A673 (cell line): ENCODE results near the gene ZNF488. TPM values are rescaled to one million over a fixed set of nuclear protein-coding genes. Genes with fewer than 3 reads are reported as not detected.

ENCODE experiments used
- BruUV-seq: library from RNA; stranded (reverse); fragments of 400-500 nt; replicated peaks from 2 replicates; lab custom pipeline; 2021; lab: Mats Ljungman, UMichigan
- CTCF ChIA-PET: fragments of 300-600 bp; sonication (Branson Sonifier 250); formaldehyde crosslinking; loops from one replicate; lab custom pipeline; 2022; ENCODE audit warnings: antibody characterized with exemption; lab: Charles Lee
- POLR2A ChIA-PET: fragments of 300-600 bp; sonication (Branson Sonifier 250); formaldehyde crosslinking; loops from one replicate; lab custom pipeline; 2022; ENCODE audit warnings: antibody characterized with exemption; ENCODE audit not compliant: low non-redundant PET; lab: Charles Lee
- DNase-seq: peaks from one replicate; pipeline ENCODE4 v3.0.0-alpha.2; 2015; ENCODE audit warnings: low spot score
- H3K27ac ChIP-seq: fragments of 200-600 bp; sonication (generic); 2 replicates; pipeline ENCODE4 v1.5.1; 2016; ENCODE audit warnings: mixed run types, low read depth, mild to moderate bottlenecking, mixed read lengths, antibody characterized with exemption, low read length; ENCODE audit not compliant: poor library complexity, severe bottlenecking
- H3K27me3 ChIP-seq: fragments of 200-600 bp; sonication (generic); replicated peaks from 2 replicates; pipeline ENCODE4 v1.6.1; 2017; ENCODE audit warnings: mixed run types, low read depth, mild to moderate bottlenecking, mixed read lengths, antibody characterized with exemption, low read length; ENCODE audit not compliant: insufficient read depth, poor library complexity
- H3K36me3 ChIP-seq: fragments of 200-600 bp; sonication (generic); 2 replicates; pipeline ENCODE4 v1.6.1; 2016; ENCODE audit warnings: mixed run types, mild to moderate bottlenecking, mixed read lengths, antibody characterized with exemption, low read length; ENCODE audit not compliant: insufficient read depth, poor library complexity, severe bottlenecking
- H3K4me1 ChIP-seq: fragments of 200-600 bp; sonication (generic); 2 replicates; pipeline ENCODE4 v1.6.1; 2017; ENCODE audit warnings: mixed run types, mild to moderate bottlenecking, mixed read lengths, antibody characterized with exemption, low read length; ENCODE audit not compliant: insufficient read depth, poor library complexity, severe bottlenecking
- H3K4me3 ChIP-seq: fragments of 200-600 bp; sonication (generic); 2 replicates; pipeline ENCODE4 v1.5.1; 2016; ENCODE audit warnings: low read depth, mixed run types, mild to moderate bottlenecking, mixed read lengths, low read length; ENCODE audit not compliant: poor library complexity, severe bottlenecking
- H3K9me3 ChIP-seq: fragments of 200-600 bp; sonication (generic); 2 replicates; pipeline ENCODE4 v1.6.1; 2016; ENCODE audit warnings: mixed run types, low read depth, mild to moderate bottlenecking, mixed read lengths, antibody characterized with exemption, low read length; ENCODE audit not compliant: poor library complexity, severe bottlenecking
- EZH2 ChIP-seq: fragments of 200-600 bp; sonication (generic); IDR thresholded peaks from 2 replicates; pipeline ENCODE4 v1.6.1; 2017; ENCODE audit warnings: borderline replicate concordance, low read depth, mild to moderate bottlenecking, mixed read lengths, antibody characterized with exemption, low read length; ENCODE audit not compliant: poor library complexity, severe bottlenecking
- intact Hi-C: fragments of 100-400 bp; cut with micrococcal nuclease; formaldehyde crosslinking; loops from one replicate; pipeline ENCODE4 v1.10.0; 2022; ENCODE audit not compliant: unreplicated experiment
- total RNA-seq: library from RNA; stranded (reverse); gene quantifications from 2 replicates; pipeline ENCODE4 v1.2.3, GENCODE V29; 2021
- TF ChIP-seq, protein P1 (sequence below): fragments of 300-800, 200-600 bp; sonication (generic); conservative IDR thresholded peaks from 2 replicates; pipeline ENCODE4 v1.5.1; 2017; ENCODE audit warnings: low read depth, mild to moderate bottlenecking, antibody characterized with exemption, low read length, moderate library complexity, mixed read lengths

The ZNF488 gene
- total RNA-seq, 1 experiment from 2014 or later: 0.09 TPM

DNA sequence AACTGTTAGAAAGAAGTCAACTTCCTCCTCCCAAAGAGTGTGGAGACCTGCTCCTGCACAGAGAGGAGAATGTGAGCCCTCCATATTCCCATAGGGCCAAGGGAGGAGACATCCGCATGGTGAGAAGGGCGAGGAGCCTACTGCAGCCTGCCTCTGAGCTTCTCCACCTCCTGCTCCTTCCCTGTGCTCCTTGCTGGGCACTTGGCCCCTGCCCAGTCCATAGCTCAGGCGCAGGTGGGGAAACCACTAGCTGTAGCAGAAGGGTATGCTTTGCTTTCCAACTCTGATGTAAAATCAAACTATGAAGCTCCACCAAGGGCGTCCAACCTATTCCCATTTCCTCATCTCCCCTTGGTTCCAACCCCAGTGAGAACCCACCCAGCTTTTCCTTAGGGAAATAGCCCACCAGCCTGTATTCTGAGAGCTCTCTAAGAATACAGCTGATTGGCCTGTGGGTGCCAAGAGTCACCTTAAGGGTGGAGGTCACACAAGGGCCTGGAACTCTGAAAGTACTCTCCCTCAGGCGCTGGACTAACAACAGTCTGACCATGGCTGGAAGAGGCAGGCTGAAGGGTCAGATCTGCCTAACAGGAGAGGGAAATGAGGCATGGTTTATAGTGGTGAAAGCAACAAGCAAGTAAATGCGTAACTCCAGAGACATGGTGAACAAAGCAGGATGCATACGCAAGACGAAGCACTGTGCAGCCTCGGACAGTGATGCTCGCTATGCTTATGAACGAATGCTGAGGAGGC lies 13.9 kb downstream of the ZNF488 start:
- peaks cover 2% of the 10 kb centered on the region for H3K27me3 ChIP-seq
- H3K4me1 ChIP-seq: no peaks in the 10 kb centered on the region
- no peak overlapping the region for H3K27ac ChIP-seq
- ChIA-PET POLR2A (no interaction called here), CTCF (no interaction called here)
- no peaks in the 10 kb centered on the region for H3K9me3 ChIP-seq
- no peak for TF ChIP-seq EZH2
- TF ChIP-seq, protein P1, sequence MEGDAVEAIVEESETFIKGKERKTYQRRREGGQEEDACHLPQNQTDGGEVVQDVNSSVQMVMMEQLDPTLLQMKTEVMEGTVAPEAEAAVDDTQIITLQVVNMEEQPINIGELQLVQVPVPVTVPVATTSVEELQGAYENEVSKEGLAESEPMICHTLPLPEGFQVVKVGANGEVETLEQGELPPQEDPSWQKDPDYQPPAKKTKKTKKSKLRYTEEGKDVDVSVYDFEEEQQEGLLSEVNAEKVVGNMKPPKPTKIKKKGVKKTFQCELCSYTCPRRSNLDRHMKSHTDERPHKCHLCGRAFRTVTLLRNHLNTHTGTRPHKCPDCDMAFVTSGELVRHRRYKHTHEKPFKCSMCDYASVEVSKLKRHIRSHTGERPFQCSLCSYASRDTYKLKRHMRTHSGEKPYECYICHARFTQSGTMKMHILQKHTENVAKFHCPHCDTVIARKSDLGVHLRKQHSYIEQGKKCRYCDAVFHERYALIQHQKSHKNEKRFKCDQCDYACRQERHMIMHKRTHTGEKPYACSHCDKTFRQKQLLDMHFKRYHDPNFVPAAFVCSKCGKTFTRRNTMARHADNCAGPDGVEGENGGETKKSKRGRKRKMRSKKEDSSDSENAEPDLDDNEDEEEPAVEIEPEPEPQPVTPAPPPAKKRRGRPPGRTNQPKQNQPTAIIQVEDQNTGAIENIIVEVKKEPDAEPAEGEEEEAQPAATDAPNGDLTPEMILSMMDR: no peak
- no peak for DNase-seq
- intact Hi-C loops: loop anchor here (10.0 kb wide), 1 partner anchor 55 kb away; no protein-coding TSS in a partner anchor
- no TSS peak for BruUV-seq
- H3K36me3 ChIP-seq: no peaks in the 10 kb centered on the region
- H3K4me3 ChIP-seq: no peak overlapping the region

DNA sequence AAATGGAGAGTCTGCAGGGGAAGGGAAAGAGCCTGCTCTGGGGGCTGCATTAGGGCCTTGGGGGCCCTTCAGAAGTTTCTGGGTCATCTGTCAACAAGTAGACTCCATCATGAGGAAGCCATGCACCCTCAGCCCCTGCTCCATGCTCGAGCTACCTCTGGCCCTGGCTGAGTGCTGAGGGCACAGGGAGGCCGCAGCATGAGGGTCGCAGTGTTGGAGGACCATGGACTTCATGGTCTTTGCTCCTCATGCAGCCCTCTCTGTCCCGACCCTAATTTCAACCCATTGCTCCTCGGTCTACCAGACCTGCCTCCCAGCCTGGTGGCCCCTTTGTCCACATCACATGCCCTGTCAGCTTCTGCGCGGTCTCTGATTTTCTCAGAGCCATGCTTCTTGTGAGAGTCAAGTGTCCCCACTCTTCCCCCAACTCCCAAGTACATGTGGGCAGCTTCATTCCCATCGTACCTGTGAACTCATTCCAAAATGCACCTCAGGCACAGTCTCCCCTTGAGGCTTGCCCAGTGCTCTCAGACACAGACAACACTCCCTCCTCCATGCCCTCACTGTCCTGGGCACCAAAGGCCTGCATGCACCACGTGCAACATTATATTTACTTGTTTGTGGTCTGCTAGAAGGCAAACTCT lies 14.7 kb downstream of the ZNF488 start:
- no peaks in the 10 kb centered on the region for H3K4me1 ChIP-seq
- intact Hi-C loops: no loop called here

DNA sequence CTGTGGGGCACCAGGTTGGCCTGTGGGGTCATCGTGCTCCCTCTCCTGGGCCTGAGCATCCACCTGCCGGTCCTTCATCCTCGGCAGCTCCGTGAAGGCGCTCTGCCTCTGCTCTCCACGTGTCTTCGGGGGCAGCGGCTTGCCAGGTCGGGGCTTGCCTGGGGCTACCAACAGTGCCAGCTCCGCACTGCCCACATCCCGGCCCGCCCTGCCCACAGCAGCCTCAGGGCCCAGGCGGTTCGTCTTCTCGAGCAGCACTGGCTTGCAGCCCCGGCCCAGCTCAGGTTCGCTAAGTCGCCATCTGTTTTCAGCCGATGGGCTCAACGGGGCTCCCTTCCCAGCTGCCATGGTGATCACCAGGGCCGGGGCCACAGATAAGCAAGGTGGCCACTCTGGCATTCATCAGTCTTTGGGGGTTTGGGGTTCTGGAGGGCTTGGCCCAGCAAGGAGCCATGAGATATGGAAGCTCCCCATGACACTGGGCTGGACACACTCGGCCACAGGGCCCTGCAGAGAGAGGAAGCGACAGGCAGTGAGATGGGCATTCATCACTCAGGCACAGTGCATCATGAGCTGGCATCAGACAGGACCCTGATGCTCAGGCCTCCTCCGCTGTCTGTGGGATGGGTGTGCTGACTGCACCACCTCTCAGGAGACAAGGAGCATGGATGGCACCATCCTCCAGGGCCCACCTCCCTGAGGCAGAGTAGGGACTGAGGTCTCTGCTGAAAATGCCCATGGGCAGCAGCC lies 15.5 kb downstream of the ZNF488 start:
- TF ChIP-seq, protein P1: no peak
- no peak for TF ChIP-seq EZH2
- no peak for DNase-seq
- H3K27me3 ChIP-seq: no peaks in the 10 kb centered on the region
- no peaks in the 10 kb centered on the region for H3K4me1 ChIP-seq
- intact Hi-C loops: no loop called here
- no TSS peak for BruUV-seq
- H3K27ac ChIP-seq: no peak overlapping the region
- CTCF ChIA-PET: no interaction called here
- no peaks in the 10 kb centered on the region for H3K36me3 ChIP-seq
- POLR2A ChIA-PET: no interaction called here
- H3K9me3 ChIP-seq: no peaks in the 10 kb centered on the region
- H3K4me3 ChIP-seq: no peak overlapping the region

More for the DNA sequence above, 14.7 kb downstream of the ZNF488 start:
- no peaks in the 10 kb centered on the region for H3K27me3 ChIP-seq
- H3K36me3 ChIP-seq: no peaks in the 10 kb centered on the region
- POLR2A ChIA-PET: no interaction called here
- no peak overlapping the region for H3K4me3 ChIP-seq
- no peaks in the 10 kb centered on the region for H3K9me3 ChIP-seq
- CTCF ChIA-PET: no interaction called here
- DNase-seq: no peak
- no peak for TF ChIP-seq EZH2
- TF ChIP-seq, protein P1: no peak
- no peak overlapping the region for H3K27ac ChIP-seq
- BruUV-seq: no TSS peak
